ENCODE data around the gene PCSK7. TPM values are rescaled to one million over a fixed set of nuclear protein-coding genes. Genes with fewer than 3 reads are reported as not detected.

PCSK7 gene
- total RNA-seq, 1 donor = 44.5 TPM

DNA sequence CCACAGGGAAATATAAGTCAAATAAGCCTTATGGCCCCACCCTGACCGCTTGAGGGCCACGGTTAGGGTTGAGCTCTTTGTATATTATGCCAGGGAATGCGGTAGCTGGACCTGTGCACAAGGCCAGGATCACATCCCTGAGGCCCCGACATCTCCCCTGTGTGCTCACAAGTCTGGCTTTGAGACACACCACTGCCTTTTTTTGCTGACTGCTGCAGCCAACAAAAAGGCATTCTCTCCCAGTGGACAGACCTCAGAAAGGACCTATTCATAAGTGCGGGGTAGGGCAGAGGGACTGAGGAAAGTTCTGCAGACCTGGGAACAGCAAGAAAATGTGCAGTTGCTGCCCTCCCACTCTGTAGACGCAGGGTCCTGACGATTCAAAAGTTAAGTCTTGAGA lies 56.8 kb downstream of the PCSK7 start:
- H3K36me3 ChIP-seq (ENCODE audit: insufficient read depth, low read length) = peaks cover 7% of the 10 kb centered on the region
- H3K9me3 ChIP-seq (ENCODE audit: low read depth, low read length) = no peaks in the 10 kb centered on the region
- H3K4me3 ChIP-seq (ENCODE audit: insufficient read depth, low read length) = no peak overlapping the region
- H3K4me2 ChIP-seq (ENCODE audit: insufficient read depth, low read length) = no peak overlapping the region
- H3K27ac ChIP-seq (ENCODE audit: low read depth, low read length) = no peak overlapping the region
- H4K20me1 ChIP-seq (ENCODE audit: insufficient read depth, low read length) = peaks cover 4% of the 10 kb centered on the region
- no peaks in the 10 kb centered on the region for H3K27me3 ChIP-seq (ENCODE audit: insufficient read depth, low read length)
- no peak for DNase-seq (ENCODE audit: insufficient read length, low spot score, missing footprints)
- peaks cover 4% of the 10 kb centered on the region for H3K79me2 ChIP-seq (ENCODE audit: insufficient read depth, low read length)
- no peak overlapping the region for H2AFZ ChIP-seq (ENCODE audit: low read length)
- peaks cover 36% of the 10 kb centered on the region for H3K4me1 ChIP-seq (ENCODE audit: insufficient read depth, low read length)
- TF ChIP-seq, protein P1, sequence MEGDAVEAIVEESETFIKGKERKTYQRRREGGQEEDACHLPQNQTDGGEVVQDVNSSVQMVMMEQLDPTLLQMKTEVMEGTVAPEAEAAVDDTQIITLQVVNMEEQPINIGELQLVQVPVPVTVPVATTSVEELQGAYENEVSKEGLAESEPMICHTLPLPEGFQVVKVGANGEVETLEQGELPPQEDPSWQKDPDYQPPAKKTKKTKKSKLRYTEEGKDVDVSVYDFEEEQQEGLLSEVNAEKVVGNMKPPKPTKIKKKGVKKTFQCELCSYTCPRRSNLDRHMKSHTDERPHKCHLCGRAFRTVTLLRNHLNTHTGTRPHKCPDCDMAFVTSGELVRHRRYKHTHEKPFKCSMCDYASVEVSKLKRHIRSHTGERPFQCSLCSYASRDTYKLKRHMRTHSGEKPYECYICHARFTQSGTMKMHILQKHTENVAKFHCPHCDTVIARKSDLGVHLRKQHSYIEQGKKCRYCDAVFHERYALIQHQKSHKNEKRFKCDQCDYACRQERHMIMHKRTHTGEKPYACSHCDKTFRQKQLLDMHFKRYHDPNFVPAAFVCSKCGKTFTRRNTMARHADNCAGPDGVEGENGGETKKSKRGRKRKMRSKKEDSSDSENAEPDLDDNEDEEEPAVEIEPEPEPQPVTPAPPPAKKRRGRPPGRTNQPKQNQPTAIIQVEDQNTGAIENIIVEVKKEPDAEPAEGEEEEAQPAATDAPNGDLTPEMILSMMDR (IDR thresholded peaks at IDR 0.05; ENCODE audit: extremely low read depth, low read depth, low read length) = no peak

DNA sequence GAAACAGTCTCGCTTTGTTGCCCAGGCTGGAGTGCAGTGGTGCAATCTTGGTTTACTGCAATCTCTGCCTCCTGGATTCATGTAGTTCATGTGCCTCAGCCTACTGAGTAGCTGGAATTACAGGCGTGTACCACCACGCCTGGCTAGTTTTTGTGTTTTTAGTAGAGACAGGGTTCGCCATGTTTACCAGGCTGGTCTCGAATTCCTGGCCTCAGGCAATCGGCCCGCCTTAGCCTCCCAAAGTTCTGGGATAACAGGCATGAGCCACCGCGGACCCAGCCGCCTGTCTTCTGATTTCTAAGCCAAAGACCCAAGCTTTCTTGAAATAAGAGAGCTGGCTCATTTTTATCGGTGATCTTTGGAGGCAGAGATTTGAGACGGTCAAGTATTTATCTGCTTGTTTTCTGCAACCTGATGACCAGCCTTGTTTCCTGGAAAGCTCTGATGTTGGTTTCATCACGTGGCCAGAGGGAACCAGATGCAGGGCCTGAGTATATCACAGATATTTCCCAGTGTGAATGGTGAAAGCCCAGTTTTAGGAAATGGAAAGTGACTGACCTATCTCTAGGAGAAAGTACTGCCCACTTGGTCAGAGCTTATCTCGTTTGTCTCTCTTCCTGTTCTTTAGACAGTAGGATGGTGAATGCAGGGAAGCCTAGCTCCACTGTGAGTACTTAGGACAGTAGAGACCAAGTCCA lies 59.0 kb downstream of the PCSK7 start:
- peaks cover 4% of the 10 kb centered on the region for H4K20me1 ChIP-seq (ENCODE audit: insufficient read depth, low read length)
- peaks cover 2% of the 10 kb centered on the region for H3K79me2 ChIP-seq (ENCODE audit: insufficient read depth, low read length)
- H3K4me2 ChIP-seq (ENCODE audit: insufficient read depth, low read length) = no peak overlapping the region
- no peak overlapping the region for H2AFZ ChIP-seq (ENCODE audit: low read length)
- no peaks in the 10 kb centered on the region for H3K27me3 ChIP-seq (ENCODE audit: insufficient read depth, low read length)
- no peaks in the 10 kb centered on the region for H3K9me3 ChIP-seq (ENCODE audit: low read depth, low read length)
- H3K27ac ChIP-seq (ENCODE audit: low read depth, low read length) = no peak overlapping the region
- H3K36me3 ChIP-seq (ENCODE audit: insufficient read depth, low read length) = peaks cover 8% of the 10 kb centered on the region
- DNase-seq (ENCODE audit: insufficient read length, low spot score, missing footprints) = no peak
- no peak overlapping the region for H3K4me3 ChIP-seq (ENCODE audit: insufficient read depth, low read length)
- TF ChIP-seq, protein P1 (IDR thresholded peaks at IDR 0.05; ENCODE audit: extremely low read depth, low read depth, low read length) = no peak
- H3K4me1 ChIP-seq (ENCODE audit: insufficient read depth, low read length) = peaks cover 29% of the 10 kb centered on the region

DNA sequence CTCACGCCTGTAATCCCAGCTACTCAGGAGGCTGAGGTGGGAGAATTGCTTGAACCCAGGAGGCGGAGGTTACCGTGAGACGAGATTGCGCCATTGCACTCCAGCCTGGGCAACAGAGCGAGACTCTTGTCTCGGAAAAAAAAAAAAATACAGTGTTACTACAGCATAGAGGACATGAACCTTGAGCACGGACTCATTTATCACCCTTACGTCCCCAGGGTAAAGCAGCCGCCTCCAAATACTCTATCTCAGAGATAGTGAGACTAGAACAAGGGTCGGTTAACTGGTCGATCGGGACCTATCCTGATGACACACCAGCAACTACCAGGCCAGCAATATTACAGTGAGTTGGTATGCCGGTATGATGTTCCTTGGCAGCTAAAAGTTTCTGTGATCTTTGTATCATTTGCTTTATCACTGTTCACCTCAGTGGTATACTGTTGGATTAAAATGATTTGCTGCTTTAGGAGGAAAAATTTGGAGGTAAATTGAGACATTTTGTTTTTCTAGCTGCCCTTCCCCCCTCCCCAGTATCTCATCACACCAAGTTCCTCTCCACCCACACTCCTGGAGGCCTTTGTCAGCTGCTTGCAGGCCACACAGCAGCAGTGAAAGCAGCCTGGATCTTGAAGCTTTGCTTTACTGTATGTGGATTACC lies 60.3 kb downstream of the PCSK7 start:
- Histone ChIP-seq H3K4me2 (ENCODE audit: insufficient read depth, low read length) (no peak overlapping the region), H3K27me3 (ENCODE audit: insufficient read depth, low read length) (no peaks in the 10 kb centered on the region), H3K9me3 (ENCODE audit: low read depth, low read length) (no peaks in the 10 kb centered on the region), H3K27ac (ENCODE audit: low read depth, low read length) (peak overlapping the region; percentile 42), H3K36me3 (ENCODE audit: insufficient read depth, low read length) (peaks cover 19% of the 10 kb centered on the region), H3K4me3 (ENCODE audit: insufficient read depth, low read length) (no peak overlapping the region), H3K79me2 (ENCODE audit: insufficient read depth, low read length) (peaks cover 10% of the 10 kb centered on the region), H4K20me1 (ENCODE audit: insufficient read depth, low read length) (peaks cover 6% of the 10 kb centered on the region), H3K4me1 (ENCODE audit: insufficient read depth, low read length) (peaks cover 30% of the 10 kb centered on the region), H2AFZ (ENCODE audit: low read length) (no peak overlapping the region)
- TF ChIP-seq, protein P1 (IDR thresholded peaks at IDR 0.05; ENCODE audit: extremely low read depth, low read depth, low read length) = no peak
- no peak for DNase-seq (ENCODE audit: insufficient read length, low spot score, missing footprints)

DNA sequence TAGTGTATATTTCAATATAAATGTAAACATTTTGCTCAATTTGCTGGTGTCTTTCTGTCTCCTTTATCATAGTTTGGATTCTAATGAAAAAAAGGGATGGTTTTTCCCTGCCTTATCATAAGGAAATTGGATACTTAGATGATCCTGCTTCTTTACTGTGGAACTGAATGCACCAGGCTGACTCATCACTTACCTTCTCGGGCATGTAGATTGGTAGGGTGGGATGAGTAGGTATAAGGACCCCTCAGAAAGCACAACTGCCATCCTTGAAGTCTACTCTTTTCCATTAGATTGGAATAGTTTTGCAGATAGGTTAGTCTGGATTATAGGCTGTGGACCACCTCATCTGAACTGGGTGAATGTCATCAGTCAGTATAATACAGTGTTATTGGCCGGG lies 60.9 kb downstream of the PCSK7 start:
- peaks cover 36% of the 10 kb centered on the region for H3K4me1 ChIP-seq (ENCODE audit: insufficient read depth, low read length)
- no peak overlapping the region for H3K4me3 ChIP-seq (ENCODE audit: insufficient read depth, low read length)
- no peaks in the 10 kb centered on the region for H3K9me3 ChIP-seq (ENCODE audit: low read depth, low read length)
- no peak overlapping the region for H2AFZ ChIP-seq (ENCODE audit: low read length)
- TF ChIP-seq, protein P1 (IDR thresholded peaks at IDR 0.05; ENCODE audit: extremely low read depth, low read depth, low read length) = no peak
- DNase-seq (ENCODE audit: insufficient read length, low spot score, missing footprints) = no peak
- H3K27me3 ChIP-seq (ENCODE audit: insufficient read depth, low read length) = no peaks in the 10 kb centered on the region
- H3K79me2 ChIP-seq (ENCODE audit: insufficient read depth, low read length) = peaks cover 16% of the 10 kb centered on the region
- no peak overlapping the region for H3K4me2 ChIP-seq (ENCODE audit: insufficient read depth, low read length)
- H3K36me3 ChIP-seq (ENCODE audit: insufficient read depth, low read length) = peaks cover 22% of the 10 kb centered on the region
- peaks cover 12% of the 10 kb centered on the region for H4K20me1 ChIP-seq (ENCODE audit: insufficient read depth, low read length)
- H3K27ac ChIP-seq (ENCODE audit: low read depth, low read length) = no peak overlapping the region

Measured in osteoblast (primary cell).